ENCODE data around the gene HSPA1L. TPM values are rescaled to one million over a fixed set of nuclear protein-coding genes. Genes with fewer than 3 reads are reported as not detected.
A peak's percentile ranks its signal among the peaks of the same experiment; 100 is the strongest.

The HSPA1L gene
- total RNA-seq, 3 donors from 2014 or later (not counting 1 experiment from before 2014, with no cell fraction given): 2.0 to 4.5 (median 3.6) TPM

DNA sequence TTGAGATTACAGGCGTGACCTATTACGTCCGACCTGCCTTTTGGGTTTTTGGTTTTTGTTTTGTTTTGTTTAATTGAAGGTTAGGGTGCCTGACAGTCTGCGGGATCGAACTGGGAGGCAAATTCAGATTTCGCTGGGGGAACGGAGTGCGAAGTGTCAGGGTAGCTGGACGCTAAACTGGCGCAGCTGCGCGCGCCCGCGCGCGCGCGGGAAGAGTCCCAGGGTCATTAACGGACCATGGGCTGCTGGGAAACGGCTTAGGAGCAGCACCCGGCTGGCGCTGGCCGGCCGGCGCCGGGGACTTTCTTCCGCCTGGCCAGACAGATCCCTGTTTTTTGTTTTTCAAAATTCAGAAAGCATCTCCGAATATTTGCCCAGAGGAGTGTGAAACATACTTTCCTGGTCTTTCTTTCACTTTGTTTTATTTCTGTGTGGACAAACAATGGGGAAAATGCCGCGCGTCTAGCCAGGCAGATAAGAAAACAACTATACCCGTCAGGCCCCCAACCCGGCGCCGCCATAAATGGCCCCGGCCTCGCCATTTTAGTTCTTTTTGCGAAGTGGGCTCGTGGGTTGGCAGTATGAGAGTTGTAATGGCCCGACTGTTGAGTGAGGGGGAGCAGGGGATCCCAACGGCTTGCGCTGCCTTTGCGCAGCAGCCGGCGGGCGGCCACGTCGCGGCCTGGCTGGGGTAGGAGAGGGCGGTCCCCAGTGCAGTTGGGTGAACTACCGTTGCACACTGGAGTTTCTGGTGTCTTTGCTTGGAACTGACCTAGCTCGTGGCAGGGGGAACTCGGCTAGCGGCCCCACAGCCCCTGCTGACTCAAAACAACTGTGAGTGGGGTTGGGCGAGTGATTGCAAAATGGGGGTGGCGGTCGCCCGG lies 19.5 kb upstream of the HSPA1L start:
- Mint-ChIP-seq H3K36me3 (peaks cover 6% of the 10 kb centered on the region), H3K27ac (peak overlapping the region; percentile 94 to 96), H3K4me3 (peak overlapping the region; percentile 88), H3K4me1 (peaks cover 47 to 48% of the 10 kb centered on the region in 2 donors), H3K9me3 (no peaks in the 10 kb centered on the region), H3K27me3 (ENCODE audit: low read depth in 2 of 2) (no peaks in the 10 kb centered on the region)
- peak overlapping the region; percentile 98 for H3K27ac ChIP-seq (ENCODE audit: low read length)
- DNase-seq: peak; percentile 78 to 88
- peak overlapping the region; percentile 97 for H3K4me3 ChIP-seq (ENCODE audit: low read length)
- peak; percentile 72 to 84 (median 74) for ATAC-seq
- no peaks in the 10 kb centered on the region for H3K9me3 ChIP-seq (ENCODE audit: control insufficient read depth, insufficient read depth, low read length)
- TF ChIP-seq, protein P1, sequence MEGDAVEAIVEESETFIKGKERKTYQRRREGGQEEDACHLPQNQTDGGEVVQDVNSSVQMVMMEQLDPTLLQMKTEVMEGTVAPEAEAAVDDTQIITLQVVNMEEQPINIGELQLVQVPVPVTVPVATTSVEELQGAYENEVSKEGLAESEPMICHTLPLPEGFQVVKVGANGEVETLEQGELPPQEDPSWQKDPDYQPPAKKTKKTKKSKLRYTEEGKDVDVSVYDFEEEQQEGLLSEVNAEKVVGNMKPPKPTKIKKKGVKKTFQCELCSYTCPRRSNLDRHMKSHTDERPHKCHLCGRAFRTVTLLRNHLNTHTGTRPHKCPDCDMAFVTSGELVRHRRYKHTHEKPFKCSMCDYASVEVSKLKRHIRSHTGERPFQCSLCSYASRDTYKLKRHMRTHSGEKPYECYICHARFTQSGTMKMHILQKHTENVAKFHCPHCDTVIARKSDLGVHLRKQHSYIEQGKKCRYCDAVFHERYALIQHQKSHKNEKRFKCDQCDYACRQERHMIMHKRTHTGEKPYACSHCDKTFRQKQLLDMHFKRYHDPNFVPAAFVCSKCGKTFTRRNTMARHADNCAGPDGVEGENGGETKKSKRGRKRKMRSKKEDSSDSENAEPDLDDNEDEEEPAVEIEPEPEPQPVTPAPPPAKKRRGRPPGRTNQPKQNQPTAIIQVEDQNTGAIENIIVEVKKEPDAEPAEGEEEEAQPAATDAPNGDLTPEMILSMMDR (IDR thresholded peaks at IDR 0.05): no peak
- no peaks in the 10 kb centered on the region for H3K27me3 ChIP-seq (ENCODE audit: control insufficient read depth, insufficient read depth, low read length)
- WGBS (ENCODE audit: insufficient coverage): under 1% methylated on average over 59 of the region's 59 CpGs
- H3K36me3 ChIP-seq (ENCODE audit: control insufficient read depth, insufficient read depth, low read length): peaks cover 26% of the 10 kb centered on the region
- intact Hi-C loops (cut with micrococcal nuclease): loop anchor here (1.0 to 5.0 kb wide), 5 partner anchors 28 to 292 kb away; partner anchors contain the start of genes BAG6, DDX39B, NEU1 and VARS1
- peaks cover 67% of the 10 kb centered on the region for H3K4me1 ChIP-seq (ENCODE audit: control insufficient read depth, insufficient read depth, low read length)

DNA sequence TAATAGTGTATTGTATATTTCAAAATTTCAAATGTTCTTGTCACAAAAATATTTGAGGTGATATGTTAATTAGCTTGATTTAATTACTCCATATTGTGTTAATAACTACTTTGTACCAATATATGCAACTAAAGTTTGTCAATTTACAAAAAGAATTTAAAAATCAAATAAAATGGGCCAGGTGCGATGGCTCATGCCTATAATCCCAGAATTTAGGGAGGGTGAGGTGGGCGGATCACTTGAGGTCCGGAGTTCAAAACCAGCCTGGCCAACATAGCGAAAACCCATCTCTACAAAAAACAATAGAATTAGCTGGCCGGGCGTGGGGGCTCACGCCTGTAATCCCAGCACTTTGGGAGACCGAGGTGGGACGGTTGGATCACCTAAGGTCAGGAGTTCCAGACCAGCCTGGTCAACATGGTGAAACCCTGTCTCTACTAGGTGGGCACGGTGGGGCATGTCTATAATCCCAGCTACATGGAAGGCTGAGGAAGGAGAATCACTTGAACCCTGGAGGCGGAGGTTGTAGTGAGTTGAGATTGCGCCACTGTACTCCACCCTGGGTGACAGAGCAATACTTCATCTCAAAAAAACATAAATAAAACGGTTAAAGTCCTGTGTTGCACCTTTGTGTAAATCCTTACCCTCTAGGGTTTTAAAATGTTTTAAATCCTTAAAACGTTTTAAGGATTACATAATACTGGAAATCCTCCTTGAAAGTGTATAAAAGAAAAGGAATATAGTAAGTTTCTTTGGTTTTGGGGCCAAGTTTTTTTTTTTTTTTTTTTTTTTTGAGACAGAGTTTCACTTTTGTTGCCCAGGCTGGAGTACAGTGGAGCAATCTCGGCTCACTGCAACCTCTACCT lies 16.5 kb upstream of the HSPA1L start:
- Mint-ChIP-seq H3K36me3 (no peaks in the 10 kb centered on the region), H3K4me3 (peak overlapping the region; percentile 84), H3K9me3 (no peaks in the 10 kb centered on the region), H3K4me1 (peaks cover 45 to 46% of the 10 kb centered on the region in 2 donors), H3K27ac (no peak overlapping the region), H3K27me3 (ENCODE audit: low read depth in 2 of 2) (no peaks in the 10 kb centered on the region)
- TF ChIP-seq, protein P1 (IDR thresholded peaks at IDR 0.05): no peak
- Histone ChIP-seq H3K9me3 (ENCODE audit: control insufficient read depth, insufficient read depth, low read length) (no peaks in the 10 kb centered on the region), H3K36me3 (ENCODE audit: control insufficient read depth, insufficient read depth, low read length) (no peaks in the 10 kb centered on the region), H3K4me1 (ENCODE audit: control insufficient read depth, insufficient read depth, low read length) (peaks cover 54% of the 10 kb centered on the region), H3K27ac (ENCODE audit: low read length) (no peak overlapping the region), H3K27me3 (ENCODE audit: control insufficient read depth, insufficient read depth, low read length) (no peaks in the 10 kb centered on the region), H3K4me3 (ENCODE audit: low read length) (no peak overlapping the region)
- 93% methylated on average over 13 of the region's 15 CpGs for WGBS (ENCODE audit: insufficient coverage)
- ATAC-seq: no peak
- intact Hi-C loops (cut with micrococcal nuclease): loop anchor here (5.0 kb wide), 2 partner anchors 34 to 289 kb away; partner anchors contain the start of genes DDX39B and VARS1
- no peak for DNase-seq

GRCh38 chr6:31830886-31831335 lies 15.8 kb upstream of the HSPA1L start:
- intact Hi-C loops (cut with micrococcal nuclease): loop anchor here (1.0 to 5.0 kb wide), 4 partner anchors 34 to 289 kb away; partner anchors contain the start of genes DDX39B and VARS1

More at GRCh38 chr6:31830886-31831335, 15.8 kb upstream of the HSPA1L start:
- Mint-ChIP-seq H3K4me1 (peaks cover 38 to 39% of the 10 kb centered on the region in 2 donors), H3K27ac (peak overlapping the region; percentile 74 to 91), H3K27me3 (ENCODE audit: low read depth in 2 of 2) (no peaks in the 10 kb centered on the region), H3K4me3 (peak overlapping the region; percentile 84), H3K9me3 (no peaks in the 10 kb centered on the region), H3K36me3 (no peaks in the 10 kb centered on the region)
- DNase-seq (no peak), ATAC-seq (no peak)
- TF ChIP-seq, protein P1 (IDR thresholded peaks at IDR 0.05): no peak
- Histone ChIP-seq H3K27me3 (ENCODE audit: control insufficient read depth, insufficient read depth, low read length) (no peaks in the 10 kb centered on the region), H3K4me3 (ENCODE audit: low read length) (no peak overlapping the region), H3K27ac (ENCODE audit: low read length) (no peak overlapping the region), H3K9me3 (ENCODE audit: control insufficient read depth, insufficient read depth, low read length) (no peaks in the 10 kb centered on the region), H3K36me3 (ENCODE audit: control insufficient read depth, insufficient read depth, low read length) (no peaks in the 10 kb centered on the region), H3K4me1 (ENCODE audit: control insufficient read depth, insufficient read depth, low read length) (peaks cover 54% of the 10 kb centered on the region)
- 69% methylated on average over 5 of the region's 6 CpGs for WGBS (ENCODE audit: insufficient coverage)

Measured in natural killer cell (primary cell).